ENCODE data around the gene MOCS3. TPM values are rescaled to one million over a fixed set of nuclear protein-coding genes. Genes with fewer than 3 reads are reported as not detected.

MOCS3 gene
- total RNA-seq, 1 donor from 2014 or later = 5.1 TPM

GRCh38 chr20:50980071-50980681, 21.6 kb downstream of the MOCS3 start:
- intact Hi-C loops (cut with micrococcal nuclease) = loop anchor here (2.0 to 10.0 kb wide), 2 partner anchors 19 to 1175 kb away; no protein-coding TSS in a partner anchor

GRCh38 chr20:50980851-50981713, 22.5 kb downstream of the MOCS3 start:
- intact Hi-C loops (cut with micrococcal nuclease) = loop anchor here (1.0 to 10.0 kb wide), 3 partner anchors 20 to 1174 kb away; no protein-coding TSS in a partner anchor

GRCh38 chr20:50981714-50982048, 23.1 kb downstream of the MOCS3 start:
- intact Hi-C loops (cut with micrococcal nuclease) = loop anchor here (1.0 to 10.0 kb wide), 3 partner anchors 21 to 1173 kb away; no protein-coding TSS in a partner anchor

- intact Hi-C loops (cut with micrococcal nuclease) = loop anchor here (10.0 kb wide), 1 partner anchor 1172 kb away; no protein-coding TSS in a partner anchor
Measured at GRCh38 chr20:50982363-50982762, 23.7 kb downstream of the MOCS3 start.

GRCh38 chr20:50983321-50983720, 24.7 kb downstream of the MOCS3 start:
- intact Hi-C loops (cut with micrococcal nuclease) = loop anchor here (10.0 kb wide), 1 partner anchor 1171 kb away; no protein-coding TSS in a partner anchor

GRCh38 chr20:50987493-50988210, 29.0 kb downstream of the MOCS3 start:
- intact Hi-C loops (cut with micrococcal nuclease) = loop anchor here (1.0 to 10.0 kb wide), 6 partner anchors 233 to 1167 kb away; no protein-coding TSS in a partner anchor

GRCh38 chr20:50991076-50991475, 32.5 kb downstream of the MOCS3 start:
- intact Hi-C loops (cut with micrococcal nuclease) = no loop called here

- intact Hi-C loops (cut with micrococcal nuclease) = no loop called here
Measured at GRCh38 chr20:50992336-50992732, 33.7 kb downstream of the MOCS3 start.

GRCh38 chr20:50992733-50993457, 34.3 kb downstream of the MOCS3 start:
- intact Hi-C loops (cut with micrococcal nuclease) = no loop called here

- intact Hi-C loops (cut with micrococcal nuclease) = no loop called here
Measured at GRCh38 chr20:50993876-50994275, 35.3 kb downstream of the MOCS3 start.

- intact Hi-C loops (cut with micrococcal nuclease) = no loop called here
Measured at GRCh38 chr20:50995506-50995905, 36.9 kb downstream of the MOCS3 start.

- intact Hi-C loops (cut with micrococcal nuclease) = no loop called here
Measured at GRCh38 chr20:50996901-50997865, 38.6 kb downstream of the MOCS3 start.

- intact Hi-C loops (cut with micrococcal nuclease) = no loop called here
Measured at GRCh38 chr20:50999355-50999754, 40.7 kb downstream of the MOCS3 start.

GRCh38 chr20:51001430-51002265, 43.0 kb downstream of the MOCS3 start:
- intact Hi-C loops (cut with micrococcal nuclease) = no loop called here

- intact Hi-C loops (cut with micrococcal nuclease) = no loop called here
Measured at GRCh38 chr20:51002633-51003032, 44.0 kb downstream of the MOCS3 start.

GRCh38 chr20:51003753-51004152, 45.1 kb downstream of the MOCS3 start:
- intact Hi-C loops (cut with micrococcal nuclease) = no loop called here

- intact Hi-C loops (cut with micrococcal nuclease) = no loop called here
Measured at GRCh38 chr20:51004305-51004727, 45.7 kb downstream of the MOCS3 start.

GRCh38 chr20:51004781-51005180, 46.2 kb downstream of the MOCS3 start:
- intact Hi-C loops (cut with micrococcal nuclease) = no loop called here

GRCh38 chr20:51005214-51005613, 46.6 kb downstream of the MOCS3 start:
- intact Hi-C loops (cut with micrococcal nuclease) = no loop called here
